HepG2 (cell line): ENCODE measurements around the gene NR1H3. TPM values are rescaled to one million over a fixed set of nuclear protein-coding genes. Genes with fewer than 3 reads are reported as not detected.

Experiments
- ARID2 ChIP-seq: sonication (generic); formaldehyde crosslinking; IDR thresholded peaks from 2 replicates; pipeline ENCODE4 v1.8.1; 2022; ENCODE audit warnings: mild to moderate bottlenecking, missing genetic modification reagents, borderline replicate concordance
- BHLHE40 ChIP-seq: IDR thresholded peaks from 2 replicates; pipeline ENCODE4 v1.6.1; 2011; ENCODE audit warnings: low read length, improper control_type of control experiment
- CC2D1A ChIP-seq: sonication (generic); formaldehyde crosslinking; IDR thresholded peaks from 2 replicates; pipeline ENCODE4 v1.8.1; 2023; ENCODE audit warnings: mild to moderate bottlenecking, missing genetic modification reagents
- EEA1 ChIP-seq: sonication (generic); formaldehyde crosslinking; IDR thresholded peaks from 2 replicates; pipeline ENCODE4 v1.5.1; 2020; ENCODE audit warnings: mild to moderate bottlenecking, missing genetic modification reagents, borderline replicate concordance
- FOSL1 ChIP-seq: sonication (generic); formaldehyde crosslinking; IDR thresholded peaks from 2 replicates; pipeline ENCODE4 v1.9.0; 2021; ENCODE audit warnings: missing genetic modification reagents, borderline replicate concordance
- MAZ ChIP-seq, 2 experiments: sonication (generic) in 1 of 2; formaldehyde crosslinking in 1 of 2; IDR thresholded peaks; 2 replicates each; pipeline versions ENCODE4 v1.5.0 to v1.6.1; 2012 to 2020; ENCODE audit warnings: low read depth in 2 of 2, mild to moderate bottlenecking in 2 of 2, borderline replicate concordance in 1 of 2, improper control_type of control experiment in 1 of 2, low read length in 1 of 2, missing genetic modification reagents in 1 of 2, moderate library complexity in 1 of 2
- MYNN ChIP-seq: sonication (generic); formaldehyde crosslinking; IDR thresholded peaks from 2 replicates; pipeline ENCODE4 v1.4.0; 2020; ENCODE audit warnings: mild to moderate bottlenecking, low read depth, missing genetic modification reagents
- NRL ChIP-seq: sonication (generic); formaldehyde crosslinking; IDR thresholded peaks from 2 replicates; pipeline ENCODE4 v1.5.0; 2020; ENCODE audit warnings: missing genetic modification reagents, mild to moderate bottlenecking, moderate library complexity, borderline replicate concordance
- PRMT3 ChIP-seq: sonication (generic); formaldehyde crosslinking; IDR thresholded peaks from 2 replicates; pipeline ENCODE4 v1.8.1; 2022; ENCODE audit warnings: low read depth, mild to moderate bottlenecking, moderate library complexity, missing genetic modification reagents, borderline replicate concordance
- SSRP1 ChIP-seq: IDR thresholded peaks from 2 replicates; pipeline ENCODE4 v1.6.1; 2016; ENCODE audit warnings: control low read depth
- TCF7L2 ChIP-seq: IDR thresholded peaks from 2 replicates; pipeline ENCODE4 v1.6.1; 2011; ENCODE audit warnings: mild to moderate bottlenecking, low read depth, low read length, moderate library complexity
- TOPORS ChIP-seq: sonication (generic); formaldehyde crosslinking; IDR thresholded peaks from 2 replicates; pipeline ENCODE4 v1.8.0; 2023; ENCODE audit warnings: mild to moderate bottlenecking, missing genetic modification reagents
- UBTF ChIP-seq: sonication (generic); formaldehyde crosslinking; IDR thresholded peaks from 2 replicates; pipeline ENCODE4 v1.4.0; 2020; ENCODE audit warnings: mild to moderate bottlenecking, missing genetic modification reagents
- ZKSCAN5 ChIP-seq: sonication (generic); formaldehyde crosslinking; IDR thresholded peaks from 2 replicates; pipeline ENCODE4 v1.5.1; 2020; ENCODE audit warnings: mild to moderate bottlenecking, missing genetic modification reagents
- ZNF142 ChIP-seq: sonication (generic); formaldehyde crosslinking; IDR thresholded peaks from 2 replicates; pipeline ENCODE4 v1.4.0; 2020; ENCODE audit warnings: missing genetic modification reagents
- ZNF263 ChIP-seq: sonication (generic); formaldehyde crosslinking; IDR thresholded peaks from 2 replicates; pipeline ENCODE4 v1.4.0; 2020; ENCODE audit warnings: missing genetic modification reagents
- ZNF317 ChIP-seq: sonication (generic); formaldehyde crosslinking; IDR thresholded peaks from 2 replicates; pipeline ENCODE4 v1.5.0; 2020; ENCODE audit warnings: mild to moderate bottlenecking, missing genetic modification reagents
- ZNF331 ChIP-seq: sonication (generic); formaldehyde crosslinking; IDR thresholded peaks from 2 replicates; pipeline ENCODE4 v1.4.0; 2020; ENCODE audit warnings: missing genetic modification reagents
- ZNF503 ChIP-seq: sonication (generic); formaldehyde crosslinking; IDR thresholded peaks from 2 replicates; pipeline ENCODE4 v1.4.0; 2020; ENCODE audit warnings: missing genetic modification reagents
- ZNF713 ChIP-seq: sonication (generic); formaldehyde crosslinking; IDR thresholded peaks from 2 replicates; pipeline ENCODE4 v1.4.0; 2020; ENCODE audit warnings: mild to moderate bottlenecking, missing genetic modification reagents
- ZSCAN25 ChIP-seq: sonication (generic); formaldehyde crosslinking; IDR thresholded peaks from 2 replicates; pipeline ENCODE4 v1.8.0; 2022; ENCODE audit warnings: mild to moderate bottlenecking, missing genetic modification reagents
- polyA plus RNA-seq, 8 experiments: library from polyadenylated mRNA; depleted of rRNA in 3 of 8; stranded (reverse) in 7 of 8; unstranded in 1 of 8; fragments of >200 nt; fragmentation: Illumina TruSeq in 4 of 8; extraction: Trizol in 4 of 8; gene quantifications; 2 replicates each; pipeline versions ENCODE4 v1.2.1 to v1.2.3, GENCODE V29; 2011 to 2016; ENCODE audit warnings: low read depth in 4 of 8, missing spikeins in 1 of 8, mixed read lengths in 1 of 8; ENCODE audit not compliant: insufficient read depth in 1 of 8
- total RNA-seq, 5 experiments: library from RNA; depleted of rRNA; stranded (reverse); fragments of >200 nt; fragmentation: Illumina TruSeq; extraction: Trizol; gene quantifications; 2 replicates each; pipeline ENCODE4 v1.2.3, GENCODE V29; 2016; ENCODE audit warnings: low read depth in 1 of 5

Gene NR1H3
- total and polyA plus RNA-seq, 2 of the 13 experiments (the other 11 are each of a cell fraction or from before 2014, with no cell fraction given) = 41.8 to 102 TPM

- TF ChIP-seq SSRP1 (CRISPR knock-in tag) (0 out of 2 replicates have a peak, but pooled peaks have one; percentile 66), ZNF263 (no peak; the same call in 1 of the 2 replicates), EEA1 (CRISPR knock-in tag) (no peak), BHLHE40 (peak; percentile 85), MYNN (CRISPR knock-in tag) (no peak), TCF7L2 (no peak), CC2D1A (CRISPR knock-in tag) (no peak), TOPORS (CRISPR knock-in tag) (no peak), ZNF142 (CRISPR knock-in tag) (0 out of 2 replicates have a peak, but pooled peaks have one; percentile 68), ZSCAN25 (CRISPR knock-in tag) (no peak), PRMT3 (no peak), FOSL1 (CRISPR knock-in tag) (no peak), ZNF503 (CRISPR knock-in tag) (0 out of 2 replicates have a peak, but pooled peaks have one; percentile 42), ARID2 (CRISPR knock-in tag) (no peak), MAZ (IDR thresholded peaks at IDR 0.05; ENCODE audit: borderline replicate concordance, low read depth, low read length) (peak; percentile 34; the same call in 1 of the 2 replicates), MAZ (CRISPR knock-in tag; IDR thresholded peaks at IDR 0.05; ENCODE audit: low read depth) (0 out of 2 replicates have a peak, but pooled peaks have one; percentile 28), ZNF317 (CRISPR knock-in tag) (no peak), ZNF713 (CRISPR knock-in tag) (no peak), ZNF331 (no peak), UBTF (CRISPR knock-in tag) (peak; percentile 8; the same call in 1 of the 2 replicates), ZKSCAN5 (CRISPR knock-in tag) (no peak), NRL (CRISPR knock-in tag) (no peak)
Measured at GRCh38 chr11:47269829-47270305, 12.1 kb downstream of the NR1H3 start, which contains the start of gene MADD (continued).
